ACC112 (cell line): Measurements from ENCODE around the gene ZNF511.

Experiments
- H2AFZ ChIP-seq: fragments of 200-600 bp; sonication (generic); one replicate; pipeline ENCODE4 v1.6.0; 2017; ENCODE audit warnings: antibody characterized with exemption, low read length; ENCODE audit not compliant: unreplicated experiment
- H3K27ac ChIP-seq: fragments of 200-600 bp; sonication (generic); 2 replicates; pipeline ENCODE4 v1.5.1; 2014; ENCODE audit warnings: low read depth, mild to moderate bottlenecking, antibody characterized with exemption, low read length, moderate library complexity
- H3K27me3 ChIP-seq: fragments of 200-600 bp; sonication (generic); 2 replicates; pipeline ENCODE4 v1.6.1; 2014; ENCODE audit warnings: mild to moderate bottlenecking, antibody characterized with exemption, low read length, moderate library complexity, mixed read lengths; ENCODE audit not compliant: insufficient read depth
- H3K36me3 ChIP-seq: fragments of 200-600 bp; sonication (generic); 2 replicates; pipeline ENCODE4 v1.6.1; 2016; ENCODE audit warnings: mild to moderate bottlenecking, antibody characterized with exemption, low read length, moderate library complexity, mixed read lengths; ENCODE audit not compliant: insufficient read depth
- H3K4me1 ChIP-seq: fragments of 200-600 bp; sonication (generic); one replicate; pipeline ENCODE4 v1.6.1; 2016; ENCODE audit warnings: low read length, mixed read lengths; ENCODE audit not compliant: insufficient read depth, unreplicated experiment, control insufficient read depth
- H3K4me3 ChIP-seq: fragments of 200-600 bp; sonication (generic); 2 replicates; pipeline ENCODE4 v1.5.1; 2014; ENCODE audit warnings: mild to moderate bottlenecking, low read depth, low read length
- H3K79me2 ChIP-seq: fragments of 200-600 bp; sonication (generic); one replicate; pipeline ENCODE4 v1.6.0; 2016; ENCODE audit warnings: low read length; ENCODE audit not compliant: control insufficient read depth, unreplicated experiment, insufficient read depth

ZNF511 gene

DNA sequence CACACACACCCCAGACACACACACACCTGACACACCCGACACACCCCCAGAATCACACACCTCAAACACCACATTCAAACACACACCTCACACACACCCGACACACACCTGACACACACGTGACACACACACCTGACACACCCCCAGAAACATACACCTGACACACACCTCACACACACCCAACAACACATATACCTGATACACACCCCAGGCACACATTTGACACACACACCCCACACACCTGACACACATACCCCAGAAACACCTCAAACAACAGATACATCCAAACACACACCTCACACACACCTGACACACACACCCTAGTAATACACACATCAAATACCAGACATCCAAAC, 28.6 kb downstream of the ZNF511 start:
- Histone ChIP-seq H3K36me3 (no peaks in the 10 kb centered on the region), H3K27me3 (peaks cover 48% of the 10 kb centered on the region), H2AFZ (no peak overlapping the region), H3K4me3 (no peak overlapping the region), H3K27ac (no peak overlapping the region), H3K79me2 (no peaks in the 10 kb centered on the region), H3K4me1 (peaks cover 5% of the 10 kb centered on the region)

GRCh38 chr10:133338080-133339071, 29.7 kb downstream of the ZNF511 start:
- Histone ChIP-seq H3K27me3 (peaks cover 39% of the 10 kb centered on the region), H3K4me1 (peaks cover 5% of the 10 kb centered on the region), H3K27ac (no peak overlapping the region), H2AFZ (no peak overlapping the region), H3K36me3 (no peaks in the 10 kb centered on the region), H3K79me2 (no peaks in the 10 kb centered on the region), H3K4me3 (no peak overlapping the region)

DNA sequence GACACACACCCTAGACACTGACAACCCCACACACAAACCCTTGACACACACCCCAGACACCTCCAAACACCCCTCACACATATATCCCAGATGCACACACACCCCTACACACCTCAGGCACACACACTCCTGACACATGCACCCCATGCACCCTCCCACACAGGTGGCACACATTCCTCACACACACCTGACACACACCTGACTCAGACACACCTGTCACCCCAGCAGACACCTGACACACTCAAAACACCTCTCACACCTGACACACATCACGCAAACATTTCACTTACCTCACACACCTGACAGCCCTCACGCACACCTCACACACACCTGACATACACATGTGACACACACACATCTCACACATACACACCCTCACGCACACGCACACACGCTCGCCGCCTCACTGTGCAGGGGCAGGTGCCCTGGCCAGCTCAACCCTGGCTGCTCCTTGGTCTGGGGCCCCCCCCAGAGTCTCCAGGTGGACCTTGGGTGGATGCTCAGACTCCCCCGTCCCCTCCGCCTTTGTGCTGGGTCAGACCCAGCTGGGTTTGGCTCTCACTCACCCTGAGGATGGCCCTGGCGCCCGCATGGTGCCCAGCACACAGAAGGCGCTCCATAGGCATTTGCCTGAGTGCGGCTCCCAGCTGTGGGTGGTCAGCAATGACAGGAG, 31.1 kb downstream of the ZNF511 start:
- Histone ChIP-seq H3K4me1 (peaks cover 4% of the 10 kb centered on the region), H2AFZ (no peak overlapping the region), H3K27ac (no peak overlapping the region), H3K27me3 (peaks cover 32% of the 10 kb centered on the region), H3K4me3 (no peak overlapping the region), H3K79me2 (no peaks in the 10 kb centered on the region), H3K36me3 (no peaks in the 10 kb centered on the region)

DNA sequence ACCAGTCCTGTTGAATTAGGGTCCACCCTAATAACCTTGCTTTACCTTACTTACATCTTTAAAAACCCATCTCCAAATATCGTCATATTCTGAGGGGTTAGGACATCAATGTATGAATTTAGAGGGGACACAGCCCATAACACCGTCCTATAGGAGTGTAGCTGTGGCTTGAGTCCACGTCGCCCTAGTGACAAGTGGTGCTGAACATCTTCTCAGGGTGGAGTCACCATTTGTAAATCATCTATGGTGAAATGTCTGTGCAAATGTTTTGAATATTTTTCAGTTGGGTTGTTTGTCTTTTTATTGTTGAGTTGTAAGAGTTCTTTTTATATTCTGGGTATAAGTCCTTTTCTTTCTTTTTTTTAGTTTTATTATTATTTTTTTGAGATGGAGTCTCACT, 33.3 kb downstream of the ZNF511 start:
- no peaks in the 10 kb centered on the region for H3K36me3 ChIP-seq
- peaks cover 14% of the 10 kb centered on the region; the same call in 1 of the 2 replicates for H3K27me3 ChIP-seq
- no peak overlapping the region for H3K27ac ChIP-seq
- no peaks in the 10 kb centered on the region for H3K4me1 ChIP-seq
- H3K4me3 ChIP-seq = no peak overlapping the region
- no peaks in the 10 kb centered on the region for H3K79me2 ChIP-seq
- H2AFZ ChIP-seq = no peak overlapping the region

DNA sequence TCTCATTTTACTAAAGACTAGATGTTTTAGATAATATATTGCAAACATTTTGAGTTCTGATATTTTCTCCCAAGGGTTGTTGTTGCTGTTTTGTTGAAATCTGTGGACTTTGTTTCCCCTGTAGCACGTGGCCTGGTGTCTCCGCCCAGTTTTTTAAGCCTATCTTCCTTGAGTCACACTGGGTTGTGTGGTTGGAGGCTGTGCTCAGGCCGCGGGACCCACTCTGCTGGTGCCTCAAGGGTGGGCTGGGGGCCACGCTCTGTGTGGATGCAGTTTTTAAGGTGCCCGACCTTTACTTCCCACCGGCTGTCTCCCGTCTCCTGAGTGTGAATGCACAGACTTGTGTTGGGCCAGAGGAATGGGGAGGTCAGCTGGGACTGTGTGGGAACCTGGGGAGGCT, 34.2 kb downstream of the ZNF511 start:
- Histone ChIP-seq H3K27me3 (peaks cover 6% of the 10 kb centered on the region; the same call in 1 of the 2 replicates), H3K4me3 (no peak overlapping the region), H3K36me3 (no peaks in the 10 kb centered on the region), H3K27ac (no peak overlapping the region), H3K4me1 (no peaks in the 10 kb centered on the region), H3K79me2 (no peaks in the 10 kb centered on the region), H2AFZ (no peak overlapping the region)

DNA sequence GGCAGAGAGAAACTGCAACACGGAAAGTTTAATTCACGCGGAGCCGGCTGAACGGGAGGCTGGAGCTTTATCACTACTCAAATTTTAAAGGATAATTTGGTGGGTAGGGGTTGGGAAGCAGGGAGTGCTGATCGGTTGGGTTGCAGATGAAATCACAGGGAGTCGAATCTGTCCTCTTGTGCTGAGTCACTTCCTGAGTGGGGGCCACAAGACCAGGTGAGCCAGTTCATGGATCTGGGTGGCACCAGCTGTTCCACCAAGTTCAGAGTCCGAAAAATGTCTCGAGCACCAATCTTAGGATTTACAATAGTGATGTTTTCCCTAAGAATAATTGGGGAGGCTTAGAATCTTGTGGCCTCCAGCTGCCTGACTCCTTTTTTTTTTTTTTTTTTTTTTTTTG, 34.8 kb downstream of the ZNF511 start:
- H3K27ac ChIP-seq = no peak overlapping the region
- H3K27me3 ChIP-seq = peaks cover 6% of the 10 kb centered on the region; the same call in 1 of the 2 replicates
- no peaks in the 10 kb centered on the region for H3K79me2 ChIP-seq
- no peaks in the 10 kb centered on the region for H3K36me3 ChIP-seq
- H3K4me3 ChIP-seq = no peak overlapping the region
- H2AFZ ChIP-seq = no peak overlapping the region
- peaks cover 3% of the 10 kb centered on the region for H3K4me1 ChIP-seq

- H3K79me2 ChIP-seq = no peaks in the 10 kb centered on the region
- H3K4me3 ChIP-seq = no peak overlapping the region
- H3K27me3 ChIP-seq = peaks cover 6% of the 10 kb centered on the region; the same call in 1 of the 2 replicates
- H2AFZ ChIP-seq = no peak overlapping the region
- H3K36me3 ChIP-seq = no peaks in the 10 kb centered on the region
- H3K27ac ChIP-seq = no peak overlapping the region
- peaks cover 3% of the 10 kb centered on the region for H3K4me1 ChIP-seq
Measured at GRCh38 chr10:133344236-133344635, 35.5 kb downstream of the ZNF511 start.

- H3K27me3 ChIP-seq = peaks cover 6% of the 10 kb centered on the region; the same call in 1 of the 2 replicates
- peaks cover 3% of the 10 kb centered on the region for H3K4me1 ChIP-seq
- no peaks in the 10 kb centered on the region for H3K36me3 ChIP-seq
- no peak overlapping the region for H3K4me3 ChIP-seq
- H3K79me2 ChIP-seq = no peaks in the 10 kb centered on the region
- no peak overlapping the region for H2AFZ ChIP-seq
- H3K27ac ChIP-seq = no peak overlapping the region
Measured at GRCh38 chr10:133346413-133346812, 37.7 kb downstream of the ZNF511 start.

- H3K27ac ChIP-seq = no peak overlapping the region
- H2AFZ ChIP-seq = no peak overlapping the region
- no peak overlapping the region for H3K4me3 ChIP-seq
- no peaks in the 10 kb centered on the region for H3K36me3 ChIP-seq
- peaks cover 3% of the 10 kb centered on the region for H3K4me1 ChIP-seq
- peaks cover 6% of the 10 kb centered on the region; the same call in 1 of the 2 replicates for H3K27me3 ChIP-seq
- no peaks in the 10 kb centered on the region for H3K79me2 ChIP-seq
Measured at GRCh38 chr10:133347710-133348517, 39.2 kb downstream of the ZNF511 start.

DNA sequence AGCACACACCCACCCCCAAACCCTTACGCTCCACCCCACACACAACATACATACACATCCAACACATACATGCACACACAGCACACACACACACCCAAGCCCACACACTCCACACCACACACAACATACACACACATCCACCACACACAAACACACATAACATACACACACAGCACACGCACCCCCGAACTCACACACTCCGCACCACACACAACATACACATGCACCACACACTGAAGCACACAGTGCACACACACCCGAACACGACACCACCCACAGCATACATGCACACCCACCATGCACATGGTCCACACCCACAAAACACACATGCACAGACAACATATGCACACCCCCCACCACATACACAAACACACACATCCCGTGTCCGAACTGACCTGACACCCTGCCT, 40.5 kb downstream of the ZNF511 start:
- no peak overlapping the region for H3K27ac ChIP-seq
- H3K36me3 ChIP-seq = no peaks in the 10 kb centered on the region
- H3K4me3 ChIP-seq = no peak overlapping the region
- H3K4me1 ChIP-seq = peaks cover 3% of the 10 kb centered on the region
- H3K27me3 ChIP-seq = peaks cover 6% of the 10 kb centered on the region; the same call in 1 of the 2 replicates
- no peaks in the 10 kb centered on the region for H3K79me2 ChIP-seq
- H2AFZ ChIP-seq = no peak overlapping the region
